Central memory CD8-positive, alpha-beta T cell (primary cell): ENCODE data around the gene LRRTM2.
"Not testable (repeated sequence)": the region's sequence is repeated elsewhere in the genome, so short reads cannot be mapped to it uniquely, and the experiment has no call there.

Experiments
- ATAC-seq: fragments of 150-1000 bp; cut with Tn5 transposase; replicated peaks from 2 replicates; pipeline ENCODE4 v1.10.0; 2022; ENCODE audit warnings: mild to moderate bottlenecking, moderate FRiP score, moderate number of reproducible peaks; ENCODE audit not compliant: poor library complexity, severe bottlenecking; ENCODE audit errors: extremely low read depth
- DNase-seq, 2 donors: peaks; one replicate each; pipeline ENCODE4 v3.0.0; 2021; ENCODE audit warnings: low spot score in 2 of 2
- H3K27ac Mint-ChIP-seq: one replicate; pipeline ENCODE4 v1.8.0; 2022; ENCODE audit warnings: low read depth, mild to moderate bottlenecking, moderate library complexity, mixed read lengths
- H3K27me3 Mint-ChIP-seq: one replicate; pipeline ENCODE4 v1.8.0; 2022; ENCODE audit warnings: mixed read lengths
- H3K36me3 Mint-ChIP-seq: one replicate; pipeline ENCODE4 v1.8.0; 2022; ENCODE audit warnings: mild to moderate bottlenecking, moderate library complexity, mixed read lengths; ENCODE audit not compliant: insufficient read depth
- H3K4me1 Mint-ChIP-seq: one replicate; pipeline ENCODE4 v1.8.0; 2022; ENCODE audit warnings: mixed read lengths
- H3K4me3 Mint-ChIP-seq: one replicate; pipeline ENCODE4 v1.8.0; 2022; ENCODE audit warnings: mild to moderate bottlenecking, moderate library complexity, mixed read lengths
- H3K9me3 Mint-ChIP-seq: one replicate; pipeline ENCODE4 v1.8.0; 2022; ENCODE audit warnings: mixed read lengths

The LRRTM2 gene, protein sequence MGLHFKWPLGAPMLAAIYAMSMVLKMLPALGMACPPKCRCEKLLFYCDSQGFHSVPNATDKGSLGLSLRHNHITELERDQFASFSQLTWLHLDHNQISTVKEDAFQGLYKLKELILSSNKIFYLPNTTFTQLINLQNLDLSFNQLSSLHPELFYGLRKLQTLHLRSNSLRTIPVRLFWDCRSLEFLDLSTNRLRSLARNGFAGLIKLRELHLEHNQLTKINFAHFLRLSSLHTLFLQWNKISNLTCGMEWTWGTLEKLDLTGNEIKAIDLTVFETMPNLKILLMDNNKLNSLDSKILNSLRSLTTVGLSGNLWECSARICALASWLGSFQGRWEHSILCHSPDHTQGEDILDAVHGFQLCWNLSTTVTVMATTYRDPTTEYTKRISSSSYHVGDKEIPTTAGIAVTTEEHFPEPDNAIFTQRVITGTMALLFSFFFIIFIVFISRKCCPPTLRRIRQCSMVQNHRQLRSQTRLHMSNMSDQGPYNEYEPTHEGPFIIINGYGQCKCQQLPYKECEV

DNA sequence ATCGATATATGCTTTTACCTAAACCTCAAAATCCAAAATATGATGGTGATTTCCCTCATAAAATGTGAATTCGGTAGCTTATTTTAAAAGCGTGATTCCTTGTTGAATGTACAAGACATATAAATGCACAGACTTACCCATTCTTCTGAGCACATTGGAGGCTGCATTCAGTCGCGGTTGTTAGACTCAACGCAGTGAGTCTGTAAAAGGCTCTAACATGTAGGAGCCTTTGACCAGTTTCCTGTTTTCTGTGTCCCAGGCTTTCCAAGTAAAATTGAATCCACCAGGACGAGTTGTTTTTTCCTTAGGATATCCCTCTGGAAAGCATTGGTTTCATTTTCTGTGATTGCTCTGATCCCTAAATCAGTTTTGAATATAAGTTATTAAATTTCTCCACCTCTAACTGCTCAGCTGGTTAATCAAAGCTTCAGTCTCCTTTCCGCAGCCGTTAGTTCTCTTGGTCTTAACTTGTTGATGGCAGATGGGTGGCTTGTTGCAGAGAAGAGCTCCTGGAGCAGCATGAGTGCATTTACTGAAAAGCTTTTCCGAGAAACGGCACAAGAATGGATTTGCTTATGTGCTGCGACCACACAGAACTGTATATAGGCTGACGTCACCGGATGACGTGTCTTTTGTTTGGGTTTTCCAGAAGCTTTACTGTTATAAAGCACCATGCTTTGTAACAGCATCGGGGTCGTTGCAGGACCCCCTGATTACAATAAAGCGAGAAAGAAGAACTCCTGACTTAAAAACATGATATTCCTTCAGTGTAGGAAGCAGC lies at the start of gene LRRTM2:
TSS of gene LRRTM2 (minus strand) at position 565 of the 781 bp plus-strand sequence. CDS start at position 141, 424 bp downstream.
- no peak within 1 kb of the TSS for H3K4me3 Mint-ChIP-seq
- H3K4me1 Mint-ChIP-seq: no peaks in the 10 kb centered on the region
- no peak within 1 kb of the TSS for H3K27ac Mint-ChIP-seq
- DNase-seq (no peak), ATAC-seq (no peak)
- no peaks in the 10 kb centered on the region for H3K9me3 Mint-ChIP-seq
- no peaks in the 10 kb centered on the region for H3K27me3 Mint-ChIP-seq
- no peaks in the 10 kb centered on the region for H3K36me3 Mint-ChIP-seq

DNA sequence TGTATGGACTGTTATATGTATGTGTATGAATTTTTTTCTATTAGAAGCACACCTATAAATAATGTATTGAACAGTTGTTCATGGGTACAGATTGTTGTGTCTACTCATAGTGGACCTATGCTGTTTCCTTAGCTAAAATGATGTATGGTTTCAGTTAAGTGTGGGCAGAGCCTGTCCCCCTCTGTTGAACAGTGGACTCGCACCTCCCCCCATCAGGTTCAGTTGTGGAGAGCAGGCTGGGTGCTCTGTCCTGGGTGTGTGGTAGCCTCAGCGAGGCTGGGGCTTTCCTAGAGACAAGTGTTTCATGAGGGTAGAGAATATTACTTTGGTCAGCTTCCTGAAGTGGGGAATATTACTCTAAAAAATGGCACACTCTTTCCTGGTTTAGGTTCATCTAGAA lies 47.4 kb upstream of the LRRTM2 start:
- no peaks in the 10 kb centered on the region for H3K27me3 Mint-ChIP-seq
- H3K27ac Mint-ChIP-seq: no peak overlapping the region
- no peaks in the 10 kb centered on the region for H3K4me1 Mint-ChIP-seq
- no peak overlapping the region for H3K4me3 Mint-ChIP-seq
- H3K36me3 Mint-ChIP-seq: peaks cover 2% of the 10 kb centered on the region
- no peaks in the 10 kb centered on the region for H3K9me3 Mint-ChIP-seq
- DNase-seq: no peak
- ATAC-seq: no peak

DNA sequence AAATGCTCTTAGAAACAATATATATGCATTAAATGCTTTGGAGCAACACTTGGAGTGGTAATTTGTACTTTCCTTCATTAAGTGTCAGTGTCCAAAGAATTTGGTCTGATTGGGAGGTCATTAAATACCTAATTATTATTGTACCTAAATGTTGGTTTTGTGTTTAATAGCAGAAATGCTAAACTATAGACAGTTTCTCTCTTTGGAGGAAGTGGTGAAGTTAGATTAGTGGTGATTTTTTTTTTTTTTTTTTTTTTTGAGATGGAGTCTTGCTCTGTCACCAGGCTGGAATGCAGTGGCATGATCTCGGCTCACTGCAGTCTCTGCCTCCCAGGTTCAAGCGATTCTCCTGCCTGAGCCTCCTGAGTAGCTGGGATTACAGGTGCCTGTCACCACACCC lies 46.2 kb upstream of the LRRTM2 start:
- H3K27ac Mint-ChIP-seq, H3K27me3 Mint-ChIP-seq, H3K9me3 Mint-ChIP-seq, ATAC-seq, H3K4me3 Mint-ChIP-seq, DNase-seq, H3K36me3 Mint-ChIP-seq, H3K4me1 Mint-ChIP-seq: not testable (repeated sequence)

- Mint-ChIP-seq H3K4me3 (no peak overlapping the region), H3K27ac (no peak overlapping the region), H3K27me3 (no peaks in the 10 kb centered on the region), H3K4me1 (no peaks in the 10 kb centered on the region), H3K9me3 (no peaks in the 10 kb centered on the region), H3K36me3 (peaks cover 2% of the 10 kb centered on the region)
- DNase-seq (no peak), ATAC-seq (no peak)
These were observed 45.0 kb upstream of the LRRTM2 start for GRCh38 chr5:138920181-138920580.

GRCh38 chr5:138918686-138919085 lies 43.6 kb upstream of the LRRTM2 start:
- H3K9me3 Mint-ChIP-seq: no peaks in the 10 kb centered on the region
- no peaks in the 10 kb centered on the region for H3K4me1 Mint-ChIP-seq
- H3K27ac Mint-ChIP-seq: no peak overlapping the region
- no peak overlapping the region for H3K4me3 Mint-ChIP-seq
- DNase-seq: no peak
- H3K36me3 Mint-ChIP-seq: peaks cover 2% of the 10 kb centered on the region
- ATAC-seq: no peak
- H3K27me3 Mint-ChIP-seq: no peaks in the 10 kb centered on the region

DNA sequence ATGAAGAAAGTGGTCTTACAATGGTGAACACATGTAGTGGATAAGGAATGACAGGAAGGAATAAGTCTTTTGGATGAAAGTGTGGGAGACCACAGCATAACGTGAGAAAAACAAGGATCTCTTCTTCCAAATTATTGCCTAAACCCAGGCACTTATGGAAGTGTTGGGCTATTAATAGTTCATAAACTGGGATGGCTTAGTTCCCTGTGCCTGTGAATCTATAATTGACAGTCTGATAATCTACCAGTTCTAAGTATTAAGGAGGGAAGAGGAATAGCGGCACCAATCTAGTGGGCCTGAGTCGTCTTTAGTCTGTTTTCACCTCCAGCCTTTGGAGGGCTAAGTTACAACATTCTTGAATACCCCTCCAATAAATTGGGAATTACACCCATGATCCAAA lies 39.2 kb upstream of the LRRTM2 start:
- Mint-ChIP-seq H3K27me3 (no peaks in the 10 kb centered on the region), H3K9me3 (no peaks in the 10 kb centered on the region), H3K27ac (no peak overlapping the region), H3K4me1 (no peaks in the 10 kb centered on the region), H3K36me3 (peaks cover 3% of the 10 kb centered on the region), H3K4me3 (no peak overlapping the region)
- ATAC-seq (no peak), DNase-seq (no peak)

DNA sequence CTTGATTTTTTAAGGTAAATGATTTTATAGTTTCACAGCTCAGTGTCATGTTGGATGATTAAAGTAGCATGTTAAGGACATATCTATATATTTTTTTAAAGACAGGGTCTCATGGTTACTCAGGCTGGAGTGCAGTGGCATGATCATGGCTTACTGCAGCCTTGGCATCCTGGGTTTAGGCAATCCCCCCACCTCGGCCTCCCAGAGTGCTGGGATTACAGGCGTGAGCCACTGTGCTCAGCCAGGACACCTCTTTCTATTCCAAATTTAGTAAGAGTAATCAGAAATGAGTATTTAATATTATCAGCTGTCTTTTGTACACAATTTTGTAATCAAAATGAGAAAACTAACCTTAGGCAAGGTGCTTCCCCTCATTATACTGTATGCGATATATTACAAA lies 38.6 kb upstream of the LRRTM2 start:
- Mint-ChIP-seq H3K27ac (no peak overlapping the region), H3K36me3 (peaks cover 3% of the 10 kb centered on the region), H3K4me1 (no peaks in the 10 kb centered on the region), H3K27me3 (no peaks in the 10 kb centered on the region), H3K9me3 (no peaks in the 10 kb centered on the region), H3K4me3 (no peak overlapping the region)
- DNase-seq (no peak), ATAC-seq (no peak)

DNA sequence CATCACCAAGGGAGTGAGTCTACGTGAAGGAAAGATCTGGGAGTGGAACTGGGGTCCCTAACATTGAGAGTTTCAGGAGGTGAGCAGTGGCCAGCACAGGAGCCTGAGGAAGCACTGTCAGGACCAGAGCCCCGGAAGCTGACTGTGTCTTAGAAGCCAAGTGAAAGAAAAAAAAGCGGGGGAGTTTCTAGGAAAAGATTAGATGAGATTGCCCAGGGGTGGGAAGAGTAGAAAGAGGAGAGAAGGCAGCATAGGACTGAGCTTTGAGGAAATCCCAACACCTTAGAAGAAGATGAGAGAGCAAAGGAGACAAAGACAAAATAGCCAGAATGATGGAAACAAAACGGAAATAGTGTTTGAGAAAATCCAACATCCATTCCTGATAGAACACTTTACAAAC lies 37.0 kb upstream of the LRRTM2 start:
- DNase-seq: no peak
- Mint-ChIP-seq H3K9me3 (no peaks in the 10 kb centered on the region), H3K4me3 (no peak overlapping the region), H3K27me3 (no peaks in the 10 kb centered on the region), H3K36me3 (peaks cover 5% of the 10 kb centered on the region), H3K4me1 (no peaks in the 10 kb centered on the region), H3K27ac (no peak overlapping the region)
- no peak for ATAC-seq

DNA sequence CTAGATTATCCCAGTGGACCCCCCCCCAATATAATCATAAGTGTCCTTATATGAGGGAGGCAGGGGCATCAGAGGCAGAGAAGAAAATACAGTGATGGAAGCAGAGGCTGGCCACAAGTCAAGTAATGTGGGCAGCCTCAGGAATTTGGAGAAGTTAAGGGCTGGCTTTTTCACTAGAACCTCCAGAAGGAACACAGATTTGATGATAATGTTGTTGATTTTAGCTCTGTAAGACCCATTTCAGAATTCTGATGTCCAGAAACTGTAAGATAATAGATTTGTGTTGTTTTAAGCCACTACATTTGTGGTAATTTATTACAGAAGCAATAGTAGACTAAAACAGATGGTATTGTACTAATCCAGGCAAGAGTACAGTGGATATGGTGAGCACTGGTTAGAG lies 36.3 kb upstream of the LRRTM2 start:
- Mint-ChIP-seq H3K4me1 (no peaks in the 10 kb centered on the region), H3K27ac (no peak overlapping the region), H3K27me3 (no peaks in the 10 kb centered on the region), H3K9me3 (no peaks in the 10 kb centered on the region), H3K4me3 (no peak overlapping the region), H3K36me3 (peaks cover 5% of the 10 kb centered on the region)
- no peak for ATAC-seq
- DNase-seq: no peak

DNA sequence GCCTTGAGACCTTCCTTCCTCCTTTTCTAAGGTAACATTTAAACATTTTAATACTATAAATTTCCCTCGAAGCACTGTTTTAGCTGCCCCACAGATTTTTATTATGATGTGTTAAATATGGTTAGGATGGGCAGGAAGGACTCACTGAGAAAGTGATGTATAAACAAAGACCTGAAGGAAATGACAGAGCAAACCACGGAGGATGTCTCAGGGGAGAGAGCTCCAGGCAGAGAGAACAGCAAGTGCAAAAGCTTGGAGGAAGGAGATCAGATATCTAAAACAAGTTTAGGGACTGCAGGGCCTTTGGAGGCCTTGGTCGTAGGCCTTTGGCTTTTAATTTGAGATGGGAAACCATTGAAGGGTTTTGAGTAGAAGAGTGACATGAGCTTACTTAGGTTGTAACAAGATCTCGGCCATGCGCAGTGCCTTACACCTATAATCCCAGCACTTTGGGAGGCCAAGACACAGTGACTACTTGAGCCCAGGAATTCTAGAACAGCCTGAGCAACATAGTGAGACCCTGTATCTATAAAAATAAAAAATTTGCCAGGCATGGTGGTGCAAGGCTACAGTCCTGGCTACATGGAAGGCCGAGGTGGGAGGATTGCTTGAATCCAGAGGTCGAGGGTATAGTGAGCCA lies 35.5 kb upstream of the LRRTM2 start:
- ATAC-seq: no peak
- H3K4me3 Mint-ChIP-seq: no peak overlapping the region
- DNase-seq: no peak
- no peaks in the 10 kb centered on the region for H3K4me1 Mint-ChIP-seq
- no peak overlapping the region for H3K27ac Mint-ChIP-seq
- H3K27me3 Mint-ChIP-seq: no peaks in the 10 kb centered on the region
- H3K9me3 Mint-ChIP-seq: no peaks in the 10 kb centered on the region
- H3K36me3 Mint-ChIP-seq: peaks cover 5% of the 10 kb centered on the region

DNA sequence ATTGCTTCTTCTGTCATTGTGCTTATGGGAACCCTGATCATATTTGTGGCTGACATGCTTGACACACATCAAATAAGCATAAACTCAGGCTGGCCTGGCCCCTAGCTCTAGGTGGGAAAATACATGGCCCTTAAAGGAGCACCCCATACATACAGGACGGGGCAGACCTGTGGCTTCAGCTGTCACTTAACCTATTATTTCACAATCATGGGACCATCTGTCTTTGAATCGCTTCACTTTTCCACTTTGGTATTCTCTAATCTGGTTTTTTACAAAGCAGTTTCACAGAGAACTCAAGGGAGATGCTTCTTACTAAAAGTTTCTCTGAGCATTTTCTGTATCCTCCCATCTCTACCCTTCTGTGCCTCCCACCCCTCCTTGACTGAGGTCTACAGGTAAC lies 34.6 kb upstream of the LRRTM2 start:
- Mint-ChIP-seq H3K36me3 (peaks cover 10% of the 10 kb centered on the region), H3K4me3 (no peak overlapping the region), H3K27ac (no peak overlapping the region), H3K9me3 (no peaks in the 10 kb centered on the region), H3K4me1 (no peaks in the 10 kb centered on the region), H3K27me3 (no peaks in the 10 kb centered on the region)
- ATAC-seq (no peak), DNase-seq (no peak)

DNA sequence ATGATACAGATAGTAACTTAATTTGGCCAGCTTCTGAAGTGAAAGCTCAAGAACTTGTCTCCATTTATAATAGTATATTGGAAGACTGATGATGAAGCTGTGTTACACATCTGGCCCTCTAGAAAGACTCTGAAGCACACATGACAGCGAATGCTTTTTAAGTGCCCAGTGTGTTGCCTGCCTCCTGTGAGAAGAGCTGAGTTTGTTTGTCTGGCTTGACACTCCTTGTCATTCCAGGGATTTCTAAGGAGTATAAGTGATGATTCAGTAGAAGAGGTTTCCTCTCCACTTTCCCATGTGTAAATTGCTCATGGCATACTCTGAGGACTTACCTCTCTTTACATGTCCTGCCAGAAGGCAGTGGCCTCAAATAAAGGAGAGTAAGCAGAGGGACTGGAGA lies 30.4 kb upstream of the LRRTM2 start:
- no peak for DNase-seq

More for the DNA sequence above, 30.4 kb upstream of the LRRTM2 start:
- ATAC-seq: no peak
- Mint-ChIP-seq H3K36me3 (peaks cover 11% of the 10 kb centered on the region), H3K27ac (no peak overlapping the region), H3K4me1 (no peaks in the 10 kb centered on the region), H3K27me3 (no peaks in the 10 kb centered on the region), H3K9me3 (no peaks in the 10 kb centered on the region), H3K4me3 (no peak overlapping the region)
